SU-DHL-6 (cell line): ENCODE measurements around the gene TRH.

ENCODE experiments used
- H2AFZ ChIP-seq: fragments of 200-600 bp; sonication (generic); 2 replicates; pipeline ENCODE4 v1.6.1; 2014; ENCODE audit warnings: low read depth, mild to moderate bottlenecking, moderate library complexity, mixed read lengths, antibody characterized with exemption, low read length; ENCODE audit not compliant: severe bottlenecking
- H3F3A ChIP-seq: fragments of 200-600 bp; shearing (Covaris generic); 2 replicates; pipeline ENCODE4 v1.6.0; 2016; ENCODE audit warnings: antibody characterized with exemption, mild to moderate bottlenecking; ENCODE audit not compliant: insufficient read depth
- H3K27ac ChIP-seq: fragments of 200-600 bp; sonication (generic); 2 replicates; pipeline ENCODE4 v1.5.1; 2016; ENCODE audit warnings: low read depth, mild to moderate bottlenecking, low read length, moderate library complexity, mixed read lengths
- H3K27me3 ChIP-seq: fragments of 200-600 bp; sonication (generic), shearing (Covaris generic); 2 replicates; pipeline ENCODE4 v1.6.0; 2014; ENCODE audit warnings: mild to moderate bottlenecking, low read length
- H3K36me3 ChIP-seq: fragments of 200-600 bp; sonication (generic); 2 replicates; pipeline ENCODE4 v1.6.1; 2014; ENCODE audit warnings: mild to moderate bottlenecking, low read length, mixed read lengths
- H3K4me2 ChIP-seq: fragments of 300-600, 200-600 bp; shearing (Covaris generic), sonication (generic); 2 replicates; pipeline ENCODE4 v1.6.0; 2014; ENCODE audit warnings: low read length, low read depth, mild to moderate bottlenecking; ENCODE audit not compliant: poor library complexity, severe bottlenecking
- H3K4me3 ChIP-seq: fragments of 200-600 bp; sonication (generic); 2 replicates; pipeline ENCODE4 v1.5.1; 2014; ENCODE audit warnings: antibody characterized with exemption, low read length, mild to moderate bottlenecking, mixed read lengths; ENCODE audit not compliant: insufficient read depth, poor library complexity, severe bottlenecking
- H3K79me2 ChIP-seq: fragments of 200-600 bp; sonication (generic); 2 replicates; pipeline ENCODE4 v1.6.1; 2014; ENCODE audit warnings: mild to moderate bottlenecking, low read length, moderate library complexity; ENCODE audit not compliant: insufficient read depth
- H3K9ac ChIP-seq: fragments of 200-600 bp; sonication (generic); 2 replicates; pipeline ENCODE4 v1.7.0; 2014; ENCODE audit warnings: mild to moderate bottlenecking, low read length
- H3K9me2 ChIP-seq: fragments of 200-600 bp; sonication (generic); replicated peaks from 2 replicates; pipeline ENCODE4 v1.6.1; 2014; ENCODE audit warnings: low read length; ENCODE audit not compliant: insufficient read depth
- H3K9me3 ChIP-seq: fragments of 200-600 bp; sonication (generic); 2 replicates; pipeline ENCODE4 v1.6.1; 2014; ENCODE audit warnings: low read length, mixed read lengths; ENCODE audit not compliant: insufficient read depth
- H4K20me1 ChIP-seq: fragments of 200-600 bp; sonication (generic); 2 replicates; pipeline ENCODE4 v1.6.1; 2014; ENCODE audit warnings: low read depth, mild to moderate bottlenecking, antibody characterized with exemption, low read length, moderate library complexity, mixed read lengths
- CTCF ChIP-seq: fragments of 200-600 bp; sonication (generic); IDR thresholded peaks from one replicate; pipeline ENCODE4 v1.5.1; 2017; ENCODE audit warnings: antibody characterized with exemption, mild to moderate bottlenecking, low read length, moderate library complexity; ENCODE audit not compliant: insufficient read depth, poor library complexity, severe bottlenecking
- EZH2phosphoT487 ChIP-seq: fragments of 200-600 bp; sonication (generic), shearing (Covaris generic); conservative IDR thresholded peaks from 2 replicates; pipeline ENCODE4 v1.6.1; 2018; ENCODE audit warnings: mild to moderate bottlenecking, antibody characterized with exemption, low read length, moderate library complexity, mixed read lengths

The TRH gene

DNA sequence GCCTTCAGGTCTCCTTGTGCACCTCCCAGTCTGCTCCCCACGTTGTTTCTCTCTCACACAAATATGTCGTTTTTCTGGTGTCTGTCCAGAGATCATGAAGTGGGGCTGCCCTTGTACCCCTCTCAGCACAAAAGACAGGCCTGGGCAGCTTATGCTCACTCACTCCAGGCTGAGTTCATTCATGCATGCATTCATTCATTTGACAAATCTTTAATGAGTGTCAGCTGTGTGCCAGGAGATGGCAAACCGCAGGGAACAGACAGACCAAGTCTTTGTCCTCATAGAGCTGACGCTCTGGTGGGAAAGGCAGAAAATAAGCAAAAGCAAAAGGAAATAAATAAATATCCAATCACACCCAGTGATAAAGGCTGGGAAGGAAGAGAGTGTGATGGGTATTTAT lies 7.6 kb upstream of the TRH start:
- Histone ChIP-seq H2AFZ (no peak overlapping the region), H3K79me2 (no peaks in the 10 kb centered on the region), H3K4me3 (no peak overlapping the region), H3K9me3 (no peaks in the 10 kb centered on the region), H3F3A (no peaks in the 10 kb centered on the region), H3K27ac (no peak overlapping the region), H3K36me3 (no peaks in the 10 kb centered on the region), H3K9ac (no peak overlapping the region), H3K27me3 (no peaks in the 10 kb centered on the region), H3K9me2 (no peaks in the 10 kb centered on the region), H4K20me1 (no peaks in the 10 kb centered on the region), H3K4me2 (no peak overlapping the region)
- TF ChIP-seq EZH2phosphoT487, result no peak
- no peak for TF ChIP-seq CTCF

DNA sequence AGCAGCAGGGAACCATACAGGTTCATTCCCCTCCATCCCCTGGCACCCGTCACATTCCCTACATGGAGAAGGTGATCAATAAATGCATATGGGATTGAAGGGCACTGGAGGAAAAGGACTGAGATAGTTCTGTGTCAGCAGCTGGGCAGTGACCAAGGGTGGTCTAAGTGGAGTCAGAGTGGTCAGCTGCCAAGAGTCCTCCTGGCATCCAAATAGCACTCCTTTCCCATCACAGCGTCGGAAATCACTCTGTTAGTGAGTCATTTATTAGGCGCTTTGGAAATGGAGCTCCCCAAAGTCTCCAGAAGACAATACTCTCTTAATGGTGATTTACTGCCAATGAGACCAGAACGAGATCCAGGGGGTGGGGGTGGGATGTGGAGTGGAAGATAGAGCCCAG lies 6.8 kb upstream of the TRH start:
- Histone ChIP-seq H3K27ac (no peak overlapping the region), H3K9ac (no peak overlapping the region), H3K27me3 (no peaks in the 10 kb centered on the region), H4K20me1 (no peaks in the 10 kb centered on the region), H3K4me2 (no peak overlapping the region), H2AFZ (no peak overlapping the region), H3F3A (no peaks in the 10 kb centered on the region), H3K9me3 (no peaks in the 10 kb centered on the region), H3K36me3 (no peaks in the 10 kb centered on the region), H3K79me2 (no peaks in the 10 kb centered on the region), H3K9me2 (no peaks in the 10 kb centered on the region), H3K4me3 (no peak overlapping the region)
- TF ChIP-seq EZH2phosphoT487, result no peak
- TF ChIP-seq CTCF, result no peak

GRCh38 chr3:129971351-129972052 lies 3.0 kb upstream of the TRH start:
- no peak overlapping the region for H3K4me2 ChIP-seq
- no peaks in the 10 kb centered on the region for H3K27me3 ChIP-seq
- H3K9ac ChIP-seq, result no peak overlapping the region
- TF ChIP-seq CTCF, result no peak
- no peak for TF ChIP-seq EZH2phosphoT487
- H3F3A ChIP-seq, result no peaks in the 10 kb centered on the region
- H3K27ac ChIP-seq, result no peak overlapping the region
- no peak overlapping the region for H3K4me3 ChIP-seq
- H3K9me3 ChIP-seq, result no peaks in the 10 kb centered on the region
- no peaks in the 10 kb centered on the region for H4K20me1 ChIP-seq
- no peaks in the 10 kb centered on the region for H3K36me3 ChIP-seq
- H2AFZ ChIP-seq, result no peak overlapping the region
- H3K79me2 ChIP-seq, result no peaks in the 10 kb centered on the region
- no peaks in the 10 kb centered on the region for H3K9me2 ChIP-seq
